Skeletal muscle tissue (tissue), 4 donors: ENCODE measurements around the gene MAGI1. TPM values are rescaled to one million over a fixed set of nuclear protein-coding genes. Genes with fewer than 3 reads are reported as not detected.

Source experiments
- H3K27ac ChIP-seq: one replicate; pipeline ENCODE4 v1.7.0; 2013; ENCODE audit warnings: mild to moderate bottlenecking, low read depth, low read length, inconsistent platforms
- H3K27me3 ChIP-seq, 3 donors: one replicate each; pipeline ENCODE4 v1.7.0; 2013; ENCODE audit warnings: low read length in 3 of 3; ENCODE audit not compliant: control insufficient read depth in 3 of 3, insufficient read depth in 3 of 3
- H3K36me3 ChIP-seq, 3 donors: one replicate each; pipeline ENCODE4 v1.7.0; 2013; ENCODE audit warnings: low read length in 3 of 3; ENCODE audit not compliant: control insufficient read depth in 3 of 3, insufficient read depth in 3 of 3
- H3K4me1 ChIP-seq, 3 donors: one replicate each; pipeline ENCODE4 v1.7.0; 2013; ENCODE audit warnings: low read length in 3 of 3, mild to moderate bottlenecking in 3 of 3; ENCODE audit not compliant: control insufficient read depth in 3 of 3, insufficient read depth in 3 of 3
- H3K4me3 ChIP-seq, 3 donors: one replicate each; pipeline ENCODE4 v1.7.0; 2013; ENCODE audit warnings: low read length in 3 of 3
- H3K9ac ChIP-seq, 3 donors: one replicate each; pipeline ENCODE4 v1.7.0; 2013; ENCODE audit warnings: low read length in 3 of 3, mild to moderate bottlenecking in 3 of 3, moderate library complexity in 2 of 3, low read depth in 1 of 3
- H3K9me3 ChIP-seq, 3 donors: one replicate each; pipeline ENCODE4 v1.7.0; 2013; ENCODE audit warnings: low read length in 3 of 3; ENCODE audit not compliant: control insufficient read depth in 3 of 3
- total RNA-seq: library from RNA; depleted of rRNA; stranded (reverse); fragments of >200 nt; gene quantifications from one replicate; pipeline ENCODE4 v1.2.3, GENCODE V29; 2014
- donor health status: Osteomylitis.

MAGI1 gene
- total RNA-seq, 1 donor from 2014 or later, result 23.5 TPM

- Histone ChIP-seq H3K9me3 (no peaks in the 10 kb centered on the region), H3K4me1 (no peaks in the 10 kb centered on the region), H3K4me3 (no peak overlapping the region), H3K27ac (no peak overlapping the region), H3K27me3 (no peaks in the 10 kb centered on the region), H3K9ac (no peak overlapping the region), H3K36me3 (no peaks in the 10 kb centered on the region)
Observed at GRCh38 chr3:65745306-65745705, 293.4 kb downstream of the MAGI1 start.

- Histone ChIP-seq H3K4me1 (no peaks in the 10 kb centered on the region), H3K9ac (no peak overlapping the region), H3K27ac (no peak overlapping the region), H3K36me3 (no peaks in the 10 kb centered on the region), H3K27me3 (no peaks in the 10 kb centered on the region), H3K4me3 (no peak overlapping the region), H3K9me3 (no peaks in the 10 kb centered on the region)
Observed at GRCh38 chr3:65742914-65743313, 295.8 kb downstream of the MAGI1 start.

GRCh38 chr3:65741540-65741939 is 297.2 kb downstream of the MAGI1 start:
- Histone ChIP-seq H3K9me3 (no peaks in the 10 kb centered on the region), H3K36me3 (no peaks in the 10 kb centered on the region), H3K27ac (no peak overlapping the region), H3K9ac (no peak overlapping the region), H3K4me3 (no peak overlapping the region), H3K27me3 (no peaks in the 10 kb centered on the region), H3K4me1 (no peaks in the 10 kb centered on the region)

- no peak overlapping the region for H3K27ac ChIP-seq
- no peaks in the 10 kb centered on the region for H3K9me3 ChIP-seq
- no peaks in the 10 kb centered on the region for H3K36me3 ChIP-seq
- no peak overlapping the region for H3K9ac ChIP-seq
- H3K4me1 ChIP-seq, result no peaks in the 10 kb centered on the region
- no peak overlapping the region for H3K4me3 ChIP-seq
- H3K27me3 ChIP-seq, result no peaks in the 10 kb centered on the region
Observed at GRCh38 chr3:65739901-65740541, 298.7 kb downstream of the MAGI1 start.

- Histone ChIP-seq H3K4me3 (no peak overlapping the region), H3K9ac (no peak overlapping the region), H3K9me3 (no peaks in the 10 kb centered on the region), H3K36me3 (no peaks in the 10 kb centered on the region), H3K27ac (no peak overlapping the region), H3K4me1 (peaks cover 7 to 8% (median 8%) of the 10 kb centered on the region in 3 donors), H3K27me3 (no peaks in the 10 kb centered on the region)
Observed at GRCh38 chr3:65734792-65735191, 303.9 kb downstream of the MAGI1 start.

GRCh38 chr3:65734382-65734781 is 304.3 kb downstream of the MAGI1 start:
- no peak overlapping the region for H3K9ac ChIP-seq
- H3K27ac ChIP-seq, result no peak overlapping the region
- H3K4me3 ChIP-seq, result no peak overlapping the region
- no peaks in the 10 kb centered on the region for H3K27me3 ChIP-seq
- H3K4me1 ChIP-seq, result peaks cover 10 to 12% (median 11%) of the 10 kb centered on the region in 3 donors
- no peaks in the 10 kb centered on the region for H3K9me3 ChIP-seq
- no peaks in the 10 kb centered on the region for H3K36me3 ChIP-seq

GRCh38 chr3:65733459-65733858 is 305.3 kb downstream of the MAGI1 start:
- no peaks in the 10 kb centered on the region for H3K9me3 ChIP-seq
- H3K27ac ChIP-seq, result no peak overlapping the region
- no peaks in the 10 kb centered on the region for H3K27me3 ChIP-seq

GRCh38 chr3:65732051-65732935 is 306.4 kb downstream of the MAGI1 start:
- no peaks in the 10 kb centered on the region for H3K27me3 ChIP-seq
- no peaks in the 10 kb centered on the region for H3K9me3 ChIP-seq
- H3K36me3 ChIP-seq, result no peaks in the 10 kb centered on the region
- no peak overlapping the region for H3K9ac ChIP-seq
- H3K27ac ChIP-seq, result no peak overlapping the region
- H3K4me3 ChIP-seq, result no peak overlapping the region
- peaks cover 13 to 15% (median 14%) of the 10 kb centered on the region in 3 donors for H3K4me1 ChIP-seq

More at GRCh38 chr3:65733459-65733858, 305.3 kb downstream of the MAGI1 start:
- Histone ChIP-seq H3K9ac (no peak overlapping the region), H3K36me3 (no peaks in the 10 kb centered on the region), H3K4me1 (peaks cover 13 to 15% (median 14%) of the 10 kb centered on the region in 3 donors), H3K4me3 (no peak overlapping the region)

GRCh38 chr3:65730449-65730848 is 308.3 kb downstream of the MAGI1 start:
- H3K27ac ChIP-seq, result no peak overlapping the region
- H3K4me1 ChIP-seq, result peaks cover 13 to 15% (median 14%) of the 10 kb centered on the region in 3 donors
- no peaks in the 10 kb centered on the region for H3K36me3 ChIP-seq
- no peaks in the 10 kb centered on the region for H3K9me3 ChIP-seq
- no peaks in the 10 kb centered on the region for H3K27me3 ChIP-seq
- no peak overlapping the region for H3K4me3 ChIP-seq
- H3K9ac ChIP-seq, result no peak overlapping the region

GRCh38 chr3:65729973-65730372 is 308.7 kb downstream of the MAGI1 start:
- peaks cover 13 to 15% (median 14%) of the 10 kb centered on the region in 3 donors for H3K4me1 ChIP-seq
- no peaks in the 10 kb centered on the region for H3K9me3 ChIP-seq
- no peak overlapping the region for H3K4me3 ChIP-seq
- H3K36me3 ChIP-seq, result no peaks in the 10 kb centered on the region
- H3K27me3 ChIP-seq, result no peaks in the 10 kb centered on the region
- H3K27ac ChIP-seq, result no peak overlapping the region
- H3K9ac ChIP-seq, result no peak overlapping the region
